Neutrophil (primary cell): ENCODE results near the gene RASSF5.

ENCODE experiments used
- H3K27ac ChIP-seq: fragments of 200-600 bp; sonication (generic); 2 replicates; pipeline ENCODE4 v1.5.1; 2016; ENCODE audit warnings: mild to moderate bottlenecking, moderate library complexity
- H3K27me3 ChIP-seq: fragments of 200-600 bp; sonication (generic); 2 replicates; pipeline ENCODE4 v1.6.0; 2016; ENCODE audit warnings: mild to moderate bottlenecking
- H3K36me3 ChIP-seq: fragments of 200-600 bp; sonication (generic); 2 replicates; pipeline ENCODE4 v1.5.1; 2017
- H3K4me1 ChIP-seq, 2 experiments: fragments of 200-600 bp in 1 of 2; sonication (generic) in 1 of 2; 1 replicate in 1 of 2; 2 replicates in 1 of 2; pipeline versions ENCODE4 v1.5.1 to v1.6.1; 2013 to 2016; ENCODE audit warnings: low read depth in 1 of 2, low read length in 1 of 2, mild to moderate bottlenecking in 1 of 2, moderate library complexity in 1 of 2; ENCODE audit not compliant: control insufficient read depth in 1 of 2, insufficient read depth in 1 of 2
- H3K4me3 ChIP-seq, 2 experiments: fragments of 200-600 bp in 1 of 2; sonication (generic) in 1 of 2; 1 replicate in 1 of 2; 2 replicates in 1 of 2; pipeline ENCODE4 v1.5.1; 2013 to 2016; ENCODE audit warnings: low read depth in 1 of 2, low read length in 1 of 2, mild to moderate bottlenecking in 1 of 2, moderate library complexity in 1 of 2
- H3K9me3 ChIP-seq: fragments of 200-600 bp; sonication (generic); 2 replicates; pipeline ENCODE4 v1.5.1; 2016
- TF ChIP-seq, protein P1 (sequence below): fragments of 200-600 bp; sonication (generic); IDR thresholded peaks from 2 replicates; pipeline ENCODE4 v1.5.1; 2016; ENCODE audit warnings: antibody characterized with exemption

The RASSF5 gene

GRCh38 chr1:206507284-206508129 lies at the start of gene RASSF5:
Gene RASSF5, plus strand, starts transcription at chr1:206507531. Its CDS starts 72 bp downstream, at chr1:206507603.
- H3K4me3 ChIP-seq: peak within 1 kb of the TSS; percentile 61 to 64
- H3K27me3 ChIP-seq: peaks cover 100% of the 10 kb centered on the region
- TF ChIP-seq, protein P1, sequence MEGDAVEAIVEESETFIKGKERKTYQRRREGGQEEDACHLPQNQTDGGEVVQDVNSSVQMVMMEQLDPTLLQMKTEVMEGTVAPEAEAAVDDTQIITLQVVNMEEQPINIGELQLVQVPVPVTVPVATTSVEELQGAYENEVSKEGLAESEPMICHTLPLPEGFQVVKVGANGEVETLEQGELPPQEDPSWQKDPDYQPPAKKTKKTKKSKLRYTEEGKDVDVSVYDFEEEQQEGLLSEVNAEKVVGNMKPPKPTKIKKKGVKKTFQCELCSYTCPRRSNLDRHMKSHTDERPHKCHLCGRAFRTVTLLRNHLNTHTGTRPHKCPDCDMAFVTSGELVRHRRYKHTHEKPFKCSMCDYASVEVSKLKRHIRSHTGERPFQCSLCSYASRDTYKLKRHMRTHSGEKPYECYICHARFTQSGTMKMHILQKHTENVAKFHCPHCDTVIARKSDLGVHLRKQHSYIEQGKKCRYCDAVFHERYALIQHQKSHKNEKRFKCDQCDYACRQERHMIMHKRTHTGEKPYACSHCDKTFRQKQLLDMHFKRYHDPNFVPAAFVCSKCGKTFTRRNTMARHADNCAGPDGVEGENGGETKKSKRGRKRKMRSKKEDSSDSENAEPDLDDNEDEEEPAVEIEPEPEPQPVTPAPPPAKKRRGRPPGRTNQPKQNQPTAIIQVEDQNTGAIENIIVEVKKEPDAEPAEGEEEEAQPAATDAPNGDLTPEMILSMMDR: no peak
- no peaks in the 10 kb centered on the region for H3K36me3 ChIP-seq
- no peak within 1 kb of the TSS for H3K27ac ChIP-seq
- H3K9me3 ChIP-seq: no peaks in the 10 kb centered on the region
- peaks cover 13 to 20% of the 10 kb centered on the region in 2 experiments for H3K4me1 ChIP-seq

- TF ChIP-seq, protein P1: no peak
- Histone ChIP-seq H3K27me3 (no peaks in the 10 kb centered on the region), H3K9me3 (no peaks in the 10 kb centered on the region), H3K36me3 (peaks cover 67% of the 10 kb centered on the region), H3K27ac (no peak overlapping the region), H3K4me1 (no peaks in the 10 kb centered on the region), H3K4me3 (no peak overlapping the region)
These were observed 47.6 kb upstream of the RASSF5 start for GRCh38 chr1:206459703-206460102.

- TF ChIP-seq, protein P1: no peak
- no peaks in the 10 kb centered on the region for H3K4me1 ChIP-seq
- no peak overlapping the region for H3K4me3 ChIP-seq
- H3K36me3 ChIP-seq: peaks cover 55% of the 10 kb centered on the region
- no peaks in the 10 kb centered on the region for H3K9me3 ChIP-seq
- H3K27ac ChIP-seq: no peak overlapping the region
- no peaks in the 10 kb centered on the region for H3K27me3 ChIP-seq
These were observed 46.4 kb upstream of the RASSF5 start for GRCh38 chr1:206460836-206461426.

- H3K27me3 ChIP-seq: no peaks in the 10 kb centered on the region
- no peak overlapping the region for H3K4me3 ChIP-seq
- H3K4me1 ChIP-seq: no peaks in the 10 kb centered on the region
- H3K9me3 ChIP-seq: no peaks in the 10 kb centered on the region
- H3K36me3 ChIP-seq: peaks cover 47% of the 10 kb centered on the region
- no peak overlapping the region for H3K27ac ChIP-seq
- TF ChIP-seq, protein P1: peak; percentile 87
These were observed 45.5 kb upstream of the RASSF5 start for GRCh38 chr1:206461602-206462455.

DNA sequence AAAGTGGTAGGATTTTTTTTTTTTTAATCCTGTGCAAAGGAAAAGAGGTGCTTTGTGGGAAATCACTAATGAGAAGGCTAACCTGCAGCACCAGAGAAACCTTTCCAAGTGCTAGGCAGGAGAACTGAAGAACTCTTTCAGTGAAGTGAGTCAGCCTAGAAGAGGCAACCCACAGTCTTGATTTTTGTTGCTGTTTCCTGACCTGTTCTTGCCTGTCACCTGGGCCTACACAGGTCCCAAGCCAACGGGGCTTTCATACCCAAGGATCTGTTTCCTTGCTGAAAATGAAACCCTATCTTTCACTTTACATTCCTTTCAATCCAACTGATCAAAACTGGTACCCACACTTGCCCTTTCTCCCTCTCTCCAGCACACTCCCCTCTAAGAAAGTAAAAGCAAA lies 44.2 kb upstream of the RASSF5 start:
- no peaks in the 10 kb centered on the region for H3K27me3 ChIP-seq
- H3K4me1 ChIP-seq: peaks cover 9 to 11% of the 10 kb centered on the region in 2 experiments
- H3K36me3 ChIP-seq: peaks cover 36% of the 10 kb centered on the region
- TF ChIP-seq, protein P1: no peak
- no peaks in the 10 kb centered on the region for H3K9me3 ChIP-seq
- no peak overlapping the region for H3K27ac ChIP-seq
- H3K4me3 ChIP-seq: no peak overlapping the region
